H1 (cell line): ENCODE measurements around the gene IST1. TPM values are rescaled to one million over a fixed set of nuclear protein-coding genes. Genes with fewer than 3 reads are reported as not detected.

ENCODE experiments used
- CTCF ChIA-PET: fragments of 300-600 bp; sonication (Branson Sonifier 250); formaldehyde crosslinking; loops from one replicate; lab custom pipeline; 2021; ENCODE audit not compliant: partially characterized antibody; lab: Charles Lee
- POLR2A ChIA-PET: fragments of 300-600 bp; sonication (Branson Sonifier 250); formaldehyde crosslinking; loops from one replicate; lab custom pipeline; 2021; ENCODE audit warnings: inconsistent platforms; ENCODE audit not compliant: partially characterized antibody; lab: Charles Lee
- DNase-seq, 2 experiments: peaks; one replicate each; pipeline versions ENCODE4 v3.0.0 to v3.0.0-alpha.2; 2010 to 2022; ENCODE audit warnings: low spot score in 2 of 2, low read depth in 1 of 2, mixed read lengths in 1 of 2
- FAIRE-seq: peaks from 2 replicates; lab custom pipeline; 2011; peaks lifted over from hg19 to GRCh38; lab: Jason Lieb, UNC
- H2AFZ ChIP-seq: 2 replicates; pipeline ENCODE4 v1.8.1; 2012; ENCODE audit warnings: low read length, inconsistent platforms
- H2AK5ac ChIP-seq: 2 replicates; pipeline ENCODE4 v1.6.1; 2013; ENCODE audit warnings: low read depth, low read length
- H2BK120ac ChIP-seq: replicated peaks from 2 replicates; pipeline ENCODE3; 2013; ENCODE audit warnings: low read depth, low read length, inconsistent platforms
- H2BK12ac ChIP-seq: 2 replicates; pipeline ENCODE4 v1.6.1; 2013; ENCODE audit warnings: low read depth, low read length
- H2BK15ac ChIP-seq: 2 replicates; pipeline ENCODE4 v1.6.1; 2013; ENCODE audit warnings: low read length
- H2BK20ac ChIP-seq: 2 replicates; pipeline ENCODE4 v1.6.1; 2013; ENCODE audit warnings: low read length
- H2BK5ac ChIP-seq: 2 replicates; pipeline ENCODE4 v1.6.1; 2013; ENCODE audit warnings: low read depth, low read length
- H3K14ac ChIP-seq: 2 replicates; pipeline ENCODE4 v1.6.1; 2013; ENCODE audit warnings: inconsistent platforms; ENCODE audit not compliant: insufficient read length
- H3K18ac ChIP-seq: 2 replicates; pipeline ENCODE4 v1.6.1; 2013; ENCODE audit warnings: low read length; ENCODE audit errors: extremely low read depth
- H3K23ac ChIP-seq: 2 replicates; pipeline ENCODE4 v1.6.1; 2013; ENCODE audit warnings: inconsistent platforms; ENCODE audit not compliant: insufficient read length
- H3K23me2 ChIP-seq: 2 replicates; pipeline ENCODE4 v1.6.1; 2013; ENCODE audit warnings: low read depth, low read length
- H3K27ac ChIP-seq: 2 replicates; pipeline ENCODE4 v1.6.1; 2011; ENCODE audit warnings: low read depth, low read length, inconsistent platforms
- H3K27me3 ChIP-seq, 4 experiments: replicated peaks in 1 of 4; 1 replicate in 1 of 4; 2 replicates in 3 of 4; pipeline versions ENCODE4 v1.6.1 to v1.8.1; 2011 to 2013; ENCODE audit warnings: low read length in 3 of 4, mild to moderate bottlenecking in 3 of 4, inconsistent platforms in 2 of 4, mixed read lengths in 2 of 4, moderate library complexity in 1 of 4; ENCODE audit not compliant: control insufficient read depth in 3 of 4, insufficient read depth in 3 of 4; ENCODE audit errors: extremely low read depth in 1 of 4
- H3K36me3 ChIP-seq, 4 experiments: 2 replicates each; pipeline versions ENCODE4 v1.6.1 to v1.8.1; 2011 to 2013; ENCODE audit warnings: mild to moderate bottlenecking in 4 of 4, low read length in 3 of 4, moderate library complexity in 2 of 4, control low read depth in 1 of 4, inconsistent platforms in 1 of 4; ENCODE audit not compliant: insufficient read depth in 4 of 4, control insufficient read depth in 2 of 4
- H3K4ac ChIP-seq: replicated peaks from 2 replicates; pipeline ENCODE3; 2013; ENCODE audit warnings: low read length, low read depth, mixed read lengths, inconsistent platforms; ENCODE audit not compliant: insufficient read length
- H3K4me1 ChIP-seq, 4 experiments: replicated peaks in 1 of 4; 1 replicate in 1 of 4; 2 replicates in 3 of 4; pipeline versions ENCODE4 v1.6.1 to v1.8.1; 2011 to 2013; ENCODE audit warnings: low read length in 3 of 4, inconsistent platforms in 2 of 4, mixed read lengths in 1 of 4; ENCODE audit not compliant: insufficient read depth in 4 of 4, control insufficient read depth in 3 of 4
- H3K4me2 ChIP-seq, 2 experiments: 2 replicates each; pipeline versions ENCODE4 v1.6.1 to v1.8.1; 2011 to 2013; ENCODE audit warnings: low read depth in 2 of 2, low read length in 2 of 2, control low read depth in 1 of 2, inconsistent platforms in 1 of 2, mild to moderate bottlenecking in 1 of 2; ENCODE audit not compliant: insufficient read depth in 1 of 2
- H3K4me3 ChIP-seq, 4 experiments: fragments of 200-600, 300-600 bp in 1 of 4; sonication (generic), shearing (Covaris generic), sonication (Bioruptor Twin) in 1 of 4; 2 replicates each; pipeline versions ENCODE4 v1.5.1 to v1.8.1; 2011 to 2016; ENCODE audit warnings: low read length in 4 of 4, low read depth in 3 of 4, control low read depth in 2 of 4, inconsistent platforms in 2 of 4, mild to moderate bottlenecking in 2 of 4, mixed read lengths in 1 of 4, moderate library complexity in 1 of 4; ENCODE audit not compliant: insufficient read depth in 2 of 4; ENCODE audit errors: extremely low read depth in 1 of 4
- H3K56ac ChIP-seq: replicated peaks from 2 replicates; pipeline ENCODE3; 2013; ENCODE audit warnings: low read depth, mild to moderate bottlenecking, mixed read lengths, low read length, inconsistent platforms; ENCODE audit not compliant: insufficient read length
- H3K79me1 ChIP-seq: 2 replicates; pipeline ENCODE4 v1.6.1; 2013; ENCODE audit warnings: low read depth, low read length, control low read depth
- H3K79me2 ChIP-seq, 2 experiments: 2 replicates each; pipeline versions ENCODE4 v1.6.1 to v1.8.1; 2012 to 2013; ENCODE audit warnings: low read length in 2 of 2, mild to moderate bottlenecking in 2 of 2, inconsistent platforms in 1 of 2; ENCODE audit not compliant: insufficient read depth in 2 of 2, control insufficient read depth in 1 of 2
- H3K9ac ChIP-seq, 4 experiments: replicated peaks in 1 of 4; 1 replicate in 1 of 4; 2 replicates in 3 of 4; pipeline versions ENCODE4 v1.6.1 to v1.8.1; 2011 to 2013; ENCODE audit warnings: low read depth in 3 of 4, low read length in 3 of 4, control low read depth in 2 of 4, mild to moderate bottlenecking in 2 of 4, moderate library complexity in 2 of 4, inconsistent platforms in 1 of 4; ENCODE audit errors: extremely low read depth in 1 of 4
- H3K9me3 ChIP-seq, 2 experiments: 2 replicates each; pipeline versions ENCODE4 v1.6.1 to v1.8.1; 2012 to 2013; ENCODE audit warnings: mild to moderate bottlenecking in 2 of 2, moderate library complexity in 2 of 2, control low read depth in 1 of 2, inconsistent platforms in 1 of 2, low read depth in 1 of 2, low read length in 1 of 2, mixed read lengths in 1 of 2; ENCODE audit not compliant: insufficient read depth in 2 of 2
- H4K20me1 ChIP-seq, 2 experiments: replicated peaks in 1 of 2; 2 replicates each; pipeline versions ENCODE3 to v1.8.1; 2011 to 2013; ENCODE audit warnings: inconsistent platforms in 2 of 2, low read length in 2 of 2, mild to moderate bottlenecking in 1 of 2; ENCODE audit not compliant: insufficient read depth in 2 of 2, control insufficient read depth in 1 of 2
- H4K5ac ChIP-seq: 2 replicates; pipeline ENCODE4 v1.6.1; 2013; ENCODE audit warnings: low read length, low read depth, mixed read lengths, inconsistent platforms; ENCODE audit not compliant: insufficient read length
- H4K8ac ChIP-seq: 2 replicates; pipeline ENCODE4 v1.8.0; 2013; ENCODE audit warnings: mild to moderate bottlenecking, moderate library complexity, low read length, inconsistent platforms; ENCODE audit not compliant: insufficient read depth; ENCODE audit errors: extremely low read depth
- H4K91ac ChIP-seq: replicated peaks from 2 replicates; pipeline ENCODE3; 2013; ENCODE audit warnings: low read length, mixed read lengths, inconsistent platforms; ENCODE audit not compliant: insufficient read length
- CHD1 ChIP-seq: IDR thresholded peaks from 2 replicates; pipeline ENCODE4 v1.6.1; 2012; ENCODE audit warnings: low read depth, low read length, improper control_type of control experiment
- HDAC6 ChIP-seq: IDR thresholded peaks from one replicate; pipeline ENCODE4 v1.7.1; 2012; ENCODE audit warnings: low read depth, mild to moderate bottlenecking, inconsistent platforms, low read length, moderate library complexity
- SP2 ChIP-seq: IDR thresholded peaks from 2 replicates; pipeline ENCODE4 v1.6.1; 2012; ENCODE audit warnings: mild to moderate bottlenecking, low read length, inconsistent platforms
- WGBS, 2 experiments: shearing (Covaris generic) in 1 of 2; methylation state at CpG; one replicate each; pipeline versions ENCODE4 v1.1.6 to v1.1.7; 2013 to 2015; ENCODE audit warnings: low lambda C conversion rate in 2 of 2, mixed read lengths in 2 of 2, inconsistent platforms in 1 of 2, low coverage in 1 of 2, missing lambda C conversion rate in 1 of 2; ENCODE audit not compliant: insufficient replicate concordance in 2 of 2, insufficient coverage in 1 of 2, insufficient read length in 1 of 2; ENCODE audit errors: extremely low coverage in 1 of 2, missing lambda C conversion rate in 1 of 2; 5-methylcytosine and 5-hydroxymethylcytosine counted together
- polyA plus RNA-seq, 7 experiments: library from polyadenylated mRNA; depleted of rRNA in 3 of 7; stranded (reverse) in 5 of 7; unstranded in 2 of 7; fragments of >200 nt in 5 of 7; fragments of 200-250 nt in 2 of 7; gene quantifications; 1 replicate in 5 of 7; 2 replicates in 1 of 7; 4 replicates in 1 of 7; pipeline versions ENCODE4 v1.2.1 to v1.2.3, GENCODE V29; 2011 to 2013; ENCODE audit warnings: missing spikeins in 2 of 7, mixed read lengths in 2 of 7
- total RNA-seq: library from RNA; stranded (reverse); fragmentation: NEBNext Ultra II Directional; extraction: Animal tissue kit (Norgen Biotek cat#: 25700); gene quantifications from 2 replicates; pipeline ENCODE4 v1.2.1, GENCODE V29; 2021
- TF ChIP-seq, protein P1 (sequence below): IDR thresholded peaks from 2 replicates; pipeline ENCODE4 v1.6.1; 2011; ENCODE audit warnings: low read length, improper control_type of control experiment

Gene IST1
- total and polyA plus RNA-seq, 2 of the 8 experiments (the other 6 are each of a cell fraction or from before 2014, with no cell fraction given) = 190 to 248 TPM

GRCh38 chr16:71971571-71971970 is 76.2 kb downstream of the IST1 start:
- Histone ChIP-seq H3K23me2 (no peaks in the 10 kb centered on the region), H3K9ac (no peak overlapping the region), H2BK120ac (no peak overlapping the region), H2BK20ac (no peak overlapping the region), H3K36me3 (no peaks in the 10 kb centered on the region), H4K20me1 (no peaks in the 10 kb centered on the region), H2AK5ac (no peak overlapping the region), H3K4me1 (no peaks in the 10 kb centered on the region; a peak in 1 of 7 replicates), H3K27me3 (no peaks in the 10 kb centered on the region; a peak in 1 of 7 replicates), H2BK15ac (no peak overlapping the region), H2AFZ (no peak overlapping the region), H4K5ac (no peak overlapping the region), H4K91ac (no peak overlapping the region), H3K4ac (no peak overlapping the region), H2BK12ac (no peak overlapping the region), H3K18ac (no peak overlapping the region), H3K56ac (no peak overlapping the region), H2BK5ac (no peak overlapping the region), H3K9me3 (no peaks in the 10 kb centered on the region), H3K27ac (no peak overlapping the region), H4K8ac (no peak overlapping the region), H3K79me2 (no peaks in the 10 kb centered on the region), H3K14ac (no peak overlapping the region), H3K23ac (no peak overlapping the region), H3K4me2 (no peak overlapping the region), H3K79me1 (no peaks in the 10 kb centered on the region), H3K4me3 (no peak overlapping the region)
- ChIA-PET CTCF (interaction anchor here (1.0 to 4.7 kb wide), 3 partner anchors 10 to 50 kb away, joined by 3 to 33 read pairs (median 5); no protein-coding TSS in a partner anchor), POLR2A (no interaction called here)
- FAIRE-seq (no peak), DNase-seq (no peak)
- WGBS, 2 experiments = 87% methylated on average over 4 of the region's 4 CpGs; no CpG with 5 or more reads in 1 of the 2 experiments
- no peak for TF ChIP-seq SP2
- no peak for TF ChIP-seq HDAC6
- no peak for TF ChIP-seq CHD1
- TF ChIP-seq, protein P1, sequence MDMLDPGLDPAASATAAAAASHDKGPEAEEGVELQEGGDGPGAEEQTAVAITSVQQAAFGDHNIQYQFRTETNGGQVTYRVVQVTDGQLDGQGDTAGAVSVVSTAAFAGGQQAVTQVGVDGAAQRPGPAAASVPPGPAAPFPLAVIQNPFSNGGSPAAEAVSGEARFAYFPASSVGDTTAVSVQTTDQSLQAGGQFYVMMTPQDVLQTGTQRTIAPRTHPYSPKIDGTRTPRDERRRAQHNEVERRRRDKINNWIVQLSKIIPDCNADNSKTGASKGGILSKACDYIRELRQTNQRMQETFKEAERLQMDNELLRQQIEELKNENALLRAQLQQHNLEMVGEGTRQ = no peak
